C4-2B (cell line): ENCODE data around the gene CDA.

ENCODE experiments used
- CTCF ChIP-seq: fragments of 450-650 bp; conservative IDR thresholded peaks from 2 replicates; pipeline ENCODE4 v1.5.1; 2017; ENCODE audit warnings: mild to moderate bottlenecking
- ZFX ChIP-seq: fragments of 450-650 bp; IDR thresholded peaks from 2 replicates; pipeline ENCODE4 v1.6.1; 2017

- TF ChIP-seq CTCF (no peak), ZFX (no peak)
These were observed 32.1 kb downstream of the CDA start for GRCh38 chr1:20621012-20621411.
